Islet precursor cell (in vitro differentiated cells): Measurements from ENCODE around the gene AQR.
"Not testable (repeated sequence)": the region's sequence is repeated elsewhere in the genome, so short reads cannot be mapped to it uniquely, and the experiment has no call there.

ENCODE experiments used
- DNase-seq: peaks from one replicate; pipeline ENCODE4 v3.0.0-alpha.2; 2018

Gene AQR

DNA sequence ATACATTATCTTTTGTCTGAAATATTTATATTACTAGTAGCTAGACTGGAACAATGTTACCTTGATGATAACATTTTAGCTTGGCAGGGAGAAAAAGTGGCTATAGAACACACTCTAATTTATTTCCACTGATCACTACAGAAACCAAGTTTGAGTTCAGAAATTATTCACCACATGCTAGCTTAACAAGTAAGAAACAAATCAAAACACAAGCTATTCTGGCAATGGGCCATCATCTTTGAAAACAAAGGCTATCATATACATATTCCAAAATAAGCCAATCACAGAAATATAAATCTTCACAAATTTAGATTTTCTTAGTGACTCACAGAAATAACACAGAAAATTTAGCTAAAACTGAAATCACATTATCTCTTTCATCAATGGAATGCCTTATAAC is 17.1 kb downstream of the AQR start:
- no peak for DNase-seq

GRCh38 chr15:34951993-34952392 is 17.5 kb downstream of the AQR start:
- no peak for DNase-seq

DNA sequence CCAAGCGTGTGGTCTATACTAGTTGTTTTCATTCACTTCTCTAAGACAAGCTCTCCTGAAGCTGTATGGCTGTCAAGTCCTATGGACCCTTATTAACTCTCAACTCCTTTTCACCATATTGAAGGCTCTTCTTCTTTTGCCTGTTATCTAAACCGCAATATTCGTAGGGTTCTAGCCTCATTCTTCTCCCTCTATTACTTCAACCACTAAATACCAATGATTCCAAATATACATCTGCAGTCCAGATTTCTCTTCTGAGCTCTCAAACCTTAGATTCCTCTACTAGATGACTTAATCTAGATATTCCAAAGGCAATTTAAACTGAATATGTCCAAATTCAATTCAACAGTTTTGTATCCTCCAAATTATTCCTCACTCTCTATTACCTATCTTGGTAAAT is 24.6 kb downstream of the AQR start:
- no peak for DNase-seq

DNA sequence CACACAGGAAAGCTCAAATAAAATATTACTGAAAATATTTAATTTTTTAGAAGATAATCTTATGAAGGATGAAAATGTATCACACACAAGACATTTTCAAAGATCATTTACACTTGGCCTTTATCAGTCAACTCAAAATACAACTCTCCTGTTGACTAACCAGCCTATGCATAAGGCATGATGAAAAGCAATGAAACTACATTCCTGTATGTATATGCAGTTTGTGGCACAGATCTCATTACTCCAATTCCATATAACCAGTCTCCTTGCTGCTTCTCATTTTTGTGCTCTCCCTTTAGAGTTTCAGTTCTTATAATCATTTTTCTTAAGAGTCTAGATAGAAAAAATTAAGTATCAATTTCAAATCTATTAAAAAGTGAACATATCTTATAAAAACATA is 25.8 kb downstream of the AQR start:
- no peak for DNase-seq

DNA sequence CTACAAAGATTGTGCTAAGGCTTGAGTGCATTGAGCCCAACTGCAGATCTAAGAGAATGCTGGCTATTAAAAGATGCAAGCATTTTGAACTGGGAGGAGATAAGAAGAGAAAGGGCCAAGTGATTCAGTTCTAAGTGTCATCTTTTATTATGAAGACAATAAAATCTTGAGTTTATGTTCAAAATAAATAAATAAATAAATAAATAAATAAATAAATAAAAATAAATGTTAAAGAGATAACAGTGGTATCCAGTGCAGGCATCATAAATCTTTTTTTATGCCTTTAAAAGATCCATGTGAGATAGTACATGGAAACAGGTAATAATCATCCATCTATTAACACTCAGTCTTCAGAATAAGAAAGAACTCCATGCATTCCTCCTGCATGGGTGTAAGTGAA is 26.3 kb downstream of the AQR start:
- not testable (repeated sequence) for DNase-seq

GRCh38 chr15:34942363-34942762 is 27.2 kb downstream of the AQR start:
- DNase-seq = no peak

GRCh38 chr15:34941831-34942230 is 27.7 kb downstream of the AQR start:
- DNase-seq = no peak

DNA sequence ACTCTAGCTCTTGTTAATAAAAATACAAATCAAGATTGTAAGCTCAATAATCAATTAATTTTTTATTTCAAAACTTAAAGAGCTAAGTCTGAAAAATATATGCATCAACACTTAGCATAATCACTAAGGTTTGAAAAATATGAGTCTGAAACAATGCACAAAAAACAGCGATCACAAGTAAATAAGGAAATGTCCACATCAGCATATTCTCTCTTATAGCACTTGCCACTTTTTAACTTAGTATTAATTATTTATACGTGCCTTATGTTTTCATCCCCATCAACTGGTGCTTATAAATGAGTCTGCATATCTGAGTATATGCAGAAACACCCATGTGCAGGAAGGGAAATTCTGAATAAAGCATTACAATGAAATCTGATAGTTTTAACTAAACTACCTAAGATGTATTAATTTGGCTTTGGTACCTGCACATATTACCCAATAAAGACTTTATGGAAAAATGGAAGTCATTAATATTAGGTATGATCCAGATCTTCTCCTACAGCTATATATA is 28.3 kb downstream of the AQR start:
- no peak for DNase-seq

GRCh38 chr15:34933432-34933975 is 36.0 kb downstream of the AQR start:
- DNase-seq = no peak

GRCh38 chr15:34928349-34928748 is 41.2 kb downstream of the AQR start:
- DNase-seq = not testable (repeated sequence)

- DNase-seq = no peak
Measured at GRCh38 chr15:34927726-34928125, 41.8 kb downstream of the AQR start.

- DNase-seq = no peak
Measured at GRCh38 chr15:34914317-34914716, 55.2 kb downstream of the AQR start.

DNA sequence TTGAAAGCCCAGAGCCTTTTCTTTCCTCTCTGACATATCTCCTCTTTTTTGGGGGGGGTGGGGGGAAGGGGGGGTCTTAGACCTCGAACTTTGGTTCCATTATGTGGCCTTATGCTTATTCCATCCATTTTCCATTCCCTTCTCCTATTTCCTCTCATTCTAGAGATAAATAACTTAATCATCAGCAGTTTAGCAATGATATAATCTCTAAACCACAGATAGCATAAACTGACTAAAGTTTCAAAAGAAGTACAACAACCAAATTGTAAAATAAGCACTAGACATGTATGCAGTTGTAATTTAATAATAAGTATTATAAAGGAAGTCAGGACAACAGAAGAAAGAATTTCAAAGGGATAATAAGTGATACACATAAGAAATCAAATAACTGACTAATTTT is 64.5 kb downstream of the AQR start:
- no peak for DNase-seq

- DNase-seq = no peak
Measured at GRCh38 chr15:34904527-34904926, 65.0 kb downstream of the AQR start.

GRCh38 chr15:34900748-34901147 is 68.8 kb downstream of the AQR start:
- no peak for DNase-seq

GRCh38 chr15:34896183-34896582 is 73.4 kb downstream of the AQR start:
- DNase-seq = no peak

DNA sequence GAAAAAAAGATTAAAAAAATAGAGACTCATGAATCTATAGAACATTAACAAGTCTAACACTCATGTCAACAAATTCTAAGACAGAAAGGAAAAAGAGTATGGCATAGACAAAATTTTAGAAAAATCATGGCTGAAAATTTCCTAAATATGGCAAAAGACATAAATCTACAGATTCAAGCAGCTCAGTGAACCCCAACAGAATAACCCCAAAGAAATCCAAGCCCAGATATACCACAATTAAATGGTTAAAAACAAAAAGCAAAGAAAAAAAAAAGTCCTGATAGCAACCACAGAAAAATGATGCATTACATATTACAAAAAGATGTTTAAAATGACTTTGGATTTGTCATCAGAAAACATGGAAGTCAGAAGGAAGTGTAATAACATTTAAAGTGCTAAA is 75.6 kb downstream of the AQR start:
- DNase-seq = no peak

DNA sequence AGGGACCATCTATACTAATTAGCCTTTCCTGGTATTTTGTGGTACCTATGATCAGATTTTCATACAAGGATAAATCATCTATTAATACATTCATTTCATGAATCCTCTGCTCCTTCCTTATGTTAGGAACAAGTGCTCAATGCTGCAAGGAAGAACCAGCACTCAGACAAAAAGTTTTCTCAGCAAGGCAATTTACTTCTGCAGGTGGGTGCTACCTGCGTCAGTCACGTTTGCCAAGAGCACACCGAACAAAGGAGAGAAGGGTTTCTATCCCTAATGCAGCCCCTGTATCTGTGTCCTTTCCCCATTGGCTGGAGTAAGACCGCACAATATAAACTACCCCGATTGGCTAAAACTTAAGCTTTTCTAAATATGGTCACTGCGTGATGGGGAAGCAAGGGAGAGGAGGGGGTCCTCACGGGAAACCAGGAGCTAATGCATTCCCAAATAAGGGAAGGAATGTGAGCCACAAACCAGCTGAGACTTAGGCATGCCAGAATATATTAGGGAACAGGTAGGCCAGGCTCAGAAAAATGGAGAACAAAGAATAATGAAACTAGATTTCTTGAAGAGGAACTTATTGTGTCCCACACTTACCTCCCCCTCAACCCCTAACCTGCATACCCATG is 76.5 kb downstream of the AQR start:
- no peak for DNase-seq

DNA sequence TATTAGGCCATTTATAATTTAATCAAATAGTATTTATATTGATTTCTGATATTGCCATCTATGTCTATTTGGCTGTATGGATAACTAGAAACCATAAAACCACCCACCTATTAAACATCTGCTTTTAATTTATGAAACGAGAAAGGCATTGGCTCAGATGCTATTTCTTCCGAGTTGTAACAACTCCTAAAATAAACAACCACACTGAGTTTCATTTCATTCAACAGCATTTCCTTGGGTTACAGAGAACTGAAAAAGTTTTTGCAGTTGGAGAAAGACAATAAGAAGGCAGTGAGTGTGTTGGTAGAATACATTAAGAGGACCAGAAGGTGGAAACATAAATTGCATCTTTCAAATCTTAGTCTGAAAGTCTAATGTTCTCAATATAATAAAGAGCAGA is 79.1 kb downstream of the AQR start:
- no peak for DNase-seq

- no peak for DNase-seq
Measured at GRCh38 chr15:34889476-34889875, 80.1 kb downstream of the AQR start.

- DNase-seq = no peak
Measured at GRCh38 chr15:34886134-34886533, 83.4 kb downstream of the AQR start.

DNA sequence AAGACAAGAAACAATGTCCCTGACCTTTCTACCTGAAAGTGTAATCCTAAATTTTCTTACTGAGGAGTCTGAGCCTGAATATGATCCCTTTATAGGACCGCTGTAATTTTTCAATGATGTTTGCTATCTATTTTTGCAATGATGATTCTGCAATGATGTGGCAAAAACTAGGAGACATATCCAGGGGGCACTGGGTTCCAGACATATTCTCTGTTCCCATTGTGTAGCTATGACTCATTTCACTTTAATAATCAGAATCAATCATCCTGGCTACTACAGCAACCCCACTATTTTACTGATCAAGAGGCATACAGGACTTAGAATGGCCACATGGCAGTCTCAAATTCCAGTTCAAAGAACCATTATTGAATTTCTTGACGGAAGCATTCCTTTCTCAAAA is 85.9 kb downstream of the AQR start:
- no peak for DNase-seq

DNA sequence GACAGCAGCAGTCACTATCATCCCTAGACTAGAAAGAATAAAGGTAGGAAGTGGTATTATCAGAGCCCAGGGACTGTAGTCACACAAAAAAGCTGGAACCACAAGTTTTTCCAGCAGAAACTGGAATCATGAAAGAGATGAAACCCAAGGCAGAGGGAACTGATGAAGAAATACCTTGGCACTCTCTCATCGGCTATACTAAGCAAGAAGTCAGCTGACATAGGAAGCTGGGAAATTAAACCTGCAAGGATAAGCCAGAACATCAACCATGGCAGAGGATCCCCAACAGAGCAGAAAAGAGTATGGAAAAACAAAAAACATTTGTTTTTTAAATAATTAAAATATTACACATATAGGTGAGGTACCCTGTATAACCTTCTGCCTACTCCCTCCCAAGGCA is 86.5 kb downstream of the AQR start:
- DNase-seq = no peak

- DNase-seq = no peak
Measured at GRCh38 chr15:34879107-34879506, 90.4 kb downstream of the AQR start.

DNA sequence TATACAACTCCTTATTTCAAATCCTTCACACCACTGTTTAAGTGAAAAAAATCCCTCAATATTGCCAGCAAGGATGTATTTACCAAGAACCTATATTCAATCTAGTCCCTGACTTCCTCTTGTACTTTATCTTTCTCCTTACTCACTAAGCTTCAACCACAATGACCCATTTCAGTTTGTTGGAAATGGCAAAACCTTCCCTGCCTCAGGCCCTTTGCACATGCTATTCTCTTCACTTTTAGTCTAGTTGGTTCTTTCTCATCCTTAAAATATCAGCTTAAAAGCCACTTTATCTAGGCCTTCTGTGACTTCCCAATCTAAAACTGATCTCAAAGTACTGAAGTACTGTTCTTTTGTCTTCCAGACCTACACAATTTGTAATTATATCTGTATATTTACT is 92.9 kb downstream of the AQR start:
- DNase-seq = no peak
